Endodermal cell (in vitro differentiated cells): ENCODE data around the gene NXPH2. TPM values are rescaled to one million over a fixed set of nuclear protein-coding genes. Genes with fewer than 3 reads are reported as not detected.

ENCODE experiments used
- DNase-seq: peaks from one replicate; pipeline ENCODE4 v3.0.0-alpha.2; 2017
- H3K27ac ChIP-seq: 2 replicates; pipeline ENCODE4 v1.5.1; 2013; ENCODE audit warnings: mild to moderate bottlenecking, low read depth, low read length, moderate library complexity
- H3K27me3 ChIP-seq: 2 replicates; pipeline ENCODE4 v1.6.1; 2013; ENCODE audit warnings: mild to moderate bottlenecking, low read length, moderate library complexity; ENCODE audit not compliant: insufficient read depth, control insufficient read depth, poor library complexity, severe bottlenecking
- H3K36me3 ChIP-seq: 2 replicates; pipeline ENCODE4 v1.7.0; 2013; ENCODE audit warnings: mild to moderate bottlenecking, low read length, moderate library complexity; ENCODE audit not compliant: control insufficient read depth, insufficient read depth
- H3K4me1 ChIP-seq: one replicate; pipeline ENCODE4 v1.7.0; 2013; ENCODE audit warnings: low read length; ENCODE audit not compliant: control insufficient read depth, insufficient read depth
- H3K4me3 ChIP-seq: 2 replicates; pipeline ENCODE4 v1.5.1; 2013; ENCODE audit warnings: mild to moderate bottlenecking, low read length, moderate library complexity
- H3K9ac ChIP-seq: 2 replicates; pipeline ENCODE4 v1.6.1; 2013; ENCODE audit warnings: mild to moderate bottlenecking, low read length, moderate library complexity; ENCODE audit not compliant: poor library complexity, severe bottlenecking; ENCODE audit errors: extremely low read depth
- H3K9me3 ChIP-seq: 2 replicates; pipeline ENCODE4 v1.6.1; 2013; ENCODE audit warnings: mild to moderate bottlenecking, low read length, moderate library complexity; ENCODE audit not compliant: control insufficient read depth
- H3K27ac Mint-ChIP-seq: 2 replicates; pipeline ENCODE4 v1.8.0; 2020; ENCODE audit warnings: mixed read lengths
- H3K27me3 Mint-ChIP-seq: 2 replicates; pipeline ENCODE4 v1.8.0; 2021; ENCODE audit warnings: mild to moderate bottlenecking, mixed read lengths; ENCODE audit not compliant: insufficient read depth
- H3K36me3 Mint-ChIP-seq: 2 replicates; pipeline ENCODE4 v1.8.0; 2020; ENCODE audit warnings: low read depth, mixed read lengths
- H3K4me1 Mint-ChIP-seq: 2 replicates; pipeline ENCODE4 v1.8.0; 2020; ENCODE audit warnings: mixed read lengths
- H3K4me3 Mint-ChIP-seq: 2 replicates; pipeline ENCODE4 v1.8.0; 2020; ENCODE audit warnings: mild to moderate bottlenecking, moderate library complexity, mixed read lengths
- H3K9me3 Mint-ChIP-seq: 2 replicates; pipeline ENCODE4 v1.8.0; 2020; ENCODE audit warnings: mild to moderate bottlenecking, mixed read lengths
- CTCF ChIP-seq: fragments of 200-600 bp; sonication (generic); conservative IDR thresholded peaks from 2 replicates; pipeline ENCODE4 v1.5.0; 2021; ENCODE audit warnings: antibody characterized with exemption, mild to moderate bottlenecking
- WGBS, 2 experiments: methylation state at CpG; one replicate each; pipeline versions ENCODE4 v1.1.5 to v1.1.7; 2013; ENCODE audit warnings: missing lambda C conversion rate in 2 of 2, mixed read lengths in 1 of 2; ENCODE audit not compliant: insufficient coverage in 1 of 2, insufficient read length in 1 of 2; 5-methylcytosine and 5-hydroxymethylcytosine counted together
- total RNA-seq, 2 donors: library from RNA; stranded (reverse); fragmentation: NEBNext Ultra II Directional in 1 of 2; extraction: Animal tissue kit (Norgen Biotek cat#: 25700) in 1 of 2; gene quantifications; 2 replicates in 1 of 2; 3 replicates in 1 of 2; pipeline ENCODE4 v1.2.1, GENCODE V29; 2021

The NXPH2 gene
- total RNA-seq, 2 donors from 2014 or later = 3.7 to 4.8 TPM

GRCh38 chr2:138766464-138766863 lies 13.7 kb downstream of the NXPH2 start:
- 89 to 96% methylated on average over 3 of the region's 3 CpGs for WGBS, 2 experiments
- no peak overlapping the region for H3K4me3 Mint-ChIP-seq

GRCh38 chr2:138763971-138764370 lies 16.2 kb downstream of the NXPH2 start:
- Histone ChIP-seq H3K4me3 (no peak overlapping the region), H3K27ac (no peak overlapping the region), H3K36me3 (no peaks in the 10 kb centered on the region), H3K27me3 (no peaks in the 10 kb centered on the region), H3K4me1 (no peaks in the 10 kb centered on the region), H3K9me3 (no peaks in the 10 kb centered on the region), H3K9ac (no peak overlapping the region)
- Mint-ChIP-seq H3K4me1 (no peaks in the 10 kb centered on the region), H3K36me3 (no peaks in the 10 kb centered on the region), H3K9me3 (no peaks in the 10 kb centered on the region), H3K27me3 (no peaks in the 10 kb centered on the region), H3K27ac (no peak overlapping the region), H3K4me3 (no peak overlapping the region)
- DNase-seq = no peak
- TF ChIP-seq CTCF = no peak

More at GRCh38 chr2:138766464-138766863, 13.7 kb downstream of the NXPH2 start:
- Histone ChIP-seq H3K9ac (no peak overlapping the region), H3K36me3 (no peaks in the 10 kb centered on the region), H3K4me1 (no peaks in the 10 kb centered on the region), H3K4me3 (no peak overlapping the region), H3K27ac (no peak overlapping the region), H3K27me3 (no peaks in the 10 kb centered on the region), H3K9me3 (no peaks in the 10 kb centered on the region)
- Mint-ChIP-seq H3K9me3 (no peaks in the 10 kb centered on the region), H3K4me1 (no peaks in the 10 kb centered on the region), H3K27ac (no peak overlapping the region), H3K27me3 (no peaks in the 10 kb centered on the region), H3K36me3 (no peaks in the 10 kb centered on the region)
- TF ChIP-seq CTCF = no peak
- no peak for DNase-seq

- Histone ChIP-seq H3K36me3 (no peaks in the 10 kb centered on the region), H3K4me1 (no peaks in the 10 kb centered on the region), H3K4me3 (no peak overlapping the region), H3K27ac (no peak overlapping the region), H3K27me3 (no peaks in the 10 kb centered on the region), H3K9ac (no peak overlapping the region), H3K9me3 (no peaks in the 10 kb centered on the region)
- H3K27ac Mint-ChIP-seq = no peak overlapping the region
- H3K4me3 Mint-ChIP-seq = no peak overlapping the region
- DNase-seq = no peak
- H3K36me3 Mint-ChIP-seq = no peaks in the 10 kb centered on the region
- H3K4me1 Mint-ChIP-seq = no peaks in the 10 kb centered on the region
- TF ChIP-seq CTCF = no peak
- H3K9me3 Mint-ChIP-seq = no peaks in the 10 kb centered on the region
- no peaks in the 10 kb centered on the region for H3K27me3 Mint-ChIP-seq
Measured at GRCh38 chr2:138762533-138762932, 17.7 kb downstream of the NXPH2 start.
